Mammary microvascular endothelial cell (primary cell): ENCODE data around the gene GCNT4. TPM values are rescaled to one million over a fixed set of nuclear protein-coding genes. Genes with fewer than 3 reads are reported as not detected.

ENCODE experiments used
- total RNA-seq: library from RNA; depleted of rRNA; stranded (reverse); fragments of >200 nt; gene quantifications from 2 replicates; pipeline ENCODE4 v1.2.3, GENCODE V29; 2015

Gene GCNT4
- 0.33 and 0.44 TPM in 2 replicates for total RNA-seq

GRCh38 chr5:75052192-75053053 is at the start of gene GCNT4:
GCNT4 (minus strand) TSS chr5:75052558; CDS start chr5:75030037, 22,521 bp downstream.

Other genes with a start within 250 kb of the GCNT4 start
- gene FAM169A, start 186.2 kb downstream of the GCNT4 start, total RNA-seq: 1.5 and 2.8 TPM in 2 replicates
- not detected in 2 replicates for gene ANKRD31, start 184.3 kb upstream of the GCNT4 start, total RNA-seq